Neural cell (in vitro differentiated cells): ENCODE measurements around the gene ROM1. TPM values are rescaled to one million over a fixed set of nuclear protein-coding genes. Genes with fewer than 3 reads are reported as not detected.
"Not testable (repeated sequence)": the region's sequence is repeated elsewhere in the genome, so short reads cannot be mapped to it uniquely, and the experiment has no call there.

Experiments used
- H2AFZ ChIP-seq: fragments of 200-600, 300-800 bp; sonication (generic), shearing (Covaris generic); 2 replicates; pipeline ENCODE4 v1.6.0; 2014; ENCODE audit warnings: low read depth, mild to moderate bottlenecking, antibody characterized with exemption, low read length, moderate library complexity
- H3F3A ChIP-seq: fragments of 200-600 bp; shearing (Covaris generic); 2 replicates; pipeline ENCODE4 v1.6.1; 2016; ENCODE audit warnings: mild to moderate bottlenecking, moderate library complexity, mixed read lengths, antibody characterized with exemption, low read length; ENCODE audit not compliant: insufficient read depth, poor library complexity, severe bottlenecking
- H3K27ac ChIP-seq: fragments of 200-600, 300-800 bp; sonication (generic), shearing (Covaris generic); 2 replicates; pipeline ENCODE4 v1.5.1; 2014; ENCODE audit warnings: mild to moderate bottlenecking, low read length, moderate library complexity
- H3K27me3 ChIP-seq: fragments of 300-800, 200-600 bp; sonication (generic), shearing (Covaris generic); 2 replicates; pipeline ENCODE4 v1.6.0; 2014; ENCODE audit warnings: mild to moderate bottlenecking, low read depth, low read length, moderate library complexity; ENCODE audit not compliant: insufficient read depth
- H3K36me3 ChIP-seq: fragments of 300-800, 200-600 bp; sonication (generic), shearing (Covaris generic); 2 replicates; pipeline ENCODE4 v1.5.1; 2014; ENCODE audit warnings: mild to moderate bottlenecking, antibody characterized with exemption, low read length, moderate library complexity; ENCODE audit not compliant: insufficient read depth
- H3K4me2 ChIP-seq: fragments of 300-800, 200-600 bp; sonication (generic), shearing (Covaris generic); 2 replicates; pipeline ENCODE4 v1.6.0; 2014; ENCODE audit warnings: mild to moderate bottlenecking, low read length
- H3K4me3 ChIP-seq: fragments of 300-800, 200-600 bp; sonication (generic), shearing (Covaris generic); 2 replicates; pipeline ENCODE4 v1.5.1; 2014; ENCODE audit warnings: mild to moderate bottlenecking, low read length, moderate library complexity
- H3K79me2 ChIP-seq: fragments of 200-600 bp; shearing (Covaris generic); replicated peaks from 2 replicates; pipeline ENCODE4 v1.6.0; 2014; ENCODE audit warnings: mild to moderate bottlenecking, low read length, moderate library complexity; ENCODE audit not compliant: insufficient read depth
- H3K9ac ChIP-seq: fragments of 300-800, 200-600 bp; sonication (generic), shearing (Covaris generic); 2 replicates; pipeline ENCODE4 v1.6.1; 2016; ENCODE audit warnings: mild to moderate bottlenecking, low read length, mixed read lengths
- H3K9me2 ChIP-seq: fragments of 200-600 bp; shearing (Covaris generic); 2 replicates; pipeline ENCODE4 v1.6.1; 2016; ENCODE audit warnings: mild to moderate bottlenecking, low read length, mixed read lengths; ENCODE audit not compliant: insufficient read depth
- H3K9me3 ChIP-seq: fragments of 200-600, 300-800 bp; sonication (generic), shearing (Covaris generic); 2 replicates; pipeline ENCODE4 v1.6.1; 2016; ENCODE audit warnings: mild to moderate bottlenecking, mixed run types, low read length, moderate library complexity, mixed read lengths
- H4K20me1 ChIP-seq: fragments of 200-600 bp; shearing (Covaris generic); 2 replicates; pipeline ENCODE4 v1.6.1; 2016; ENCODE audit warnings: mild to moderate bottlenecking, mixed run types; ENCODE audit not compliant: insufficient read depth
- CTCF ChIP-seq: fragments of 450-650 bp; IDR thresholded peaks from 2 replicates; pipeline ENCODE4 v1.5.1; 2014; ENCODE audit warnings: antibody characterized with exemption, mild to moderate bottlenecking, moderate library complexity; ENCODE audit not compliant: poor library complexity, severe bottlenecking
- EP300 ChIP-seq: fragments of 450-650 bp; conservative IDR thresholded peaks from 2 replicates; pipeline ENCODE4 v1.6.1; 2014; ENCODE audit warnings: antibody characterized with exemption, mild to moderate bottlenecking, moderate library complexity; ENCODE audit not compliant: poor library complexity, severe bottlenecking
- EZH2 ChIP-seq: fragments of 200-600, 300-800 bp; shearing (Covaris generic), sonication (generic); IDR thresholded peaks from 2 replicates; pipeline ENCODE4 v1.6.1; 2014; ENCODE audit warnings: antibody characterized with exemption, low read length, borderline replicate concordance, mild to moderate bottlenecking; ENCODE audit not compliant: insufficient read depth, poor library complexity, severe bottlenecking
- MXI1 ChIP-seq: fragments of 450-650 bp; conservative IDR thresholded peaks from 2 replicates; pipeline ENCODE4 v1.6.1; 2014; ENCODE audit warnings: antibody characterized with exemption, mild to moderate bottlenecking; ENCODE audit not compliant: poor library complexity, severe bottlenecking
- POLR2AphosphoS5 ChIP-seq: IDR thresholded peaks from 2 replicates; pipeline ENCODE4 v1.6.1; 2012
- RAD21 ChIP-seq: fragments of 450-650 bp; conservative IDR thresholded peaks from 2 replicates; pipeline ENCODE4 v1.6.1; 2014; ENCODE audit warnings: antibody characterized with exemption, mild to moderate bottlenecking, moderate library complexity
- SMC3 ChIP-seq: fragments of 450-650 bp; conservative IDR thresholded peaks from 2 replicates; pipeline ENCODE4 v1.6.1; 2014; ENCODE audit warnings: antibody characterized with exemption, mild to moderate bottlenecking, moderate library complexity; ENCODE audit not compliant: poor library complexity
- TAF1 ChIP-seq: IDR thresholded peaks from 2 replicates; pipeline ENCODE4 v1.6.1; 2012; ENCODE audit warnings: low read depth
- polyA plus RNA-seq: library from polyadenylated mRNA; depleted of rRNA; stranded (reverse); fragments of >200 nt; gene quantifications from 2 replicates; pipeline ENCODE4 v1.2.3, GENCODE V29; 2014
- TF ChIP-seq, protein P1 (sequence below): IDR thresholded peaks from 2 replicates; pipeline ENCODE4 v1.6.1; 2012; ENCODE audit warnings: borderline replicate concordance

The ROM1 gene
- polyA plus RNA-seq, 1 donor from 2014 or later: 0.31 TPM

GRCh38 chr11:62580959-62581715 is 31.9 kb upstream of the ROM1 start:
- Histone ChIP-seq H3F3A (no peaks in the 10 kb centered on the region), H2AFZ (no peak overlapping the region), H3K79me2 (no peaks in the 10 kb centered on the region), H4K20me1 (no peaks in the 10 kb centered on the region), H3K9me3 (no peaks in the 10 kb centered on the region), H3K4me2 (no peak overlapping the region), H3K9me2 (no peaks in the 10 kb centered on the region), H3K36me3 (no peaks in the 10 kb centered on the region), H3K27me3 (no peaks in the 10 kb centered on the region), H3K9ac (no peak overlapping the region), H3K4me3 (no peak overlapping the region), H3K27ac (no peak overlapping the region)
- TF ChIP-seq, protein P1, sequence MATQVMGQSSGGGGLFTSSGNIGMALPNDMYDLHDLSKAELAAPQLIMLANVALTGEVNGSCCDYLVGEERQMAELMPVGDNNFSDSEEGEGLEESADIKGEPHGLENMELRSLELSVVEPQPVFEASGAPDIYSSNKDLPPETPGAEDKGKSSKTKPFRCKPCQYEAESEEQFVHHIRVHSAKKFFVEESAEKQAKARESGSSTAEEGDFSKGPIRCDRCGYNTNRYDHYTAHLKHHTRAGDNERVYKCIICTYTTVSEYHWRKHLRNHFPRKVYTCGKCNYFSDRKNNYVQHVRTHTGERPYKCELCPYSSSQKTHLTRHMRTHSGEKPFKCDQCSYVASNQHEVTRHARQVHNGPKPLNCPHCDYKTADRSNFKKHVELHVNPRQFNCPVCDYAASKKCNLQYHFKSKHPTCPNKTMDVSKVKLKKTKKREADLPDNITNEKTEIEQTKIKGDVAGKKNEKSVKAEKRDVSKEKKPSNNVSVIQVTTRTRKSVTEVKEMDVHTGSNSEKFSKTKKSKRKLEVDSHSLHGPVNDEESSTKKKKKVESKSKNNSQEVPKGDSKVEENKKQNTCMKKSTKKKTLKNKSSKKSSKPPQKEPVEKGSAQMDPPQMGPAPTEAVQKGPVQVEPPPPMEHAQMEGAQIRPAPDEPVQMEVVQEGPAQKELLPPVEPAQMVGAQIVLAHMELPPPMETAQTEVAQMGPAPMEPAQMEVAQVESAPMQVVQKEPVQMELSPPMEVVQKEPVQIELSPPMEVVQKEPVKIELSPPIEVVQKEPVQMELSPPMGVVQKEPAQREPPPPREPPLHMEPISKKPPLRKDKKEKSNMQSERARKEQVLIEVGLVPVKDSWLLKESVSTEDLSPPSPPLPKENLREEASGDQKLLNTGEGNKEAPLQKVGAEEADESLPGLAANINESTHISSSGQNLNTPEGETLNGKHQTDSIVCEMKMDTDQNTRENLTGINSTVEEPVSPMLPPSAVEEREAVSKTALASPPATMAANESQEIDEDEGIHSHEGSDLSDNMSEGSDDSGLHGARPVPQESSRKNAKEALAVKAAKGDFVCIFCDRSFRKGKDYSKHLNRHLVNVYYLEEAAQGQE: no peak
- TF ChIP-seq TAF1: no peak
- TF ChIP-seq RAD21: no peak
- no peak for TF ChIP-seq SMC3
- no peak for TF ChIP-seq EP300
- TF ChIP-seq MXI1: no peak
- no peak for TF ChIP-seq EZH2
- no peak for TF ChIP-seq CTCF
- no peak for TF ChIP-seq POLR2AphosphoS5

GRCh38 chr11:62581735-62582134 is 31.3 kb upstream of the ROM1 start:
- H4K20me1 ChIP-seq, H3K36me3 ChIP-seq, H3K9me3 ChIP-seq, H2AFZ ChIP-seq, H3K4me3 ChIP-seq, H3K4me2 ChIP-seq, H3K9ac ChIP-seq, H3K27me3 ChIP-seq, H3K79me2 ChIP-seq, H3K27ac ChIP-seq, H3K9me2 ChIP-seq, H3F3A ChIP-seq: not testable (repeated sequence)

GRCh38 chr11:62585356-62585755 is 27.7 kb upstream of the ROM1 start:
- H3K9me2 ChIP-seq, H3K4me3 ChIP-seq, H4K20me1 ChIP-seq, H3F3A ChIP-seq, H2AFZ ChIP-seq, H3K36me3 ChIP-seq, H3K79me2 ChIP-seq, H3K27me3 ChIP-seq, H3K4me2 ChIP-seq, H3K27ac ChIP-seq, H3K9ac ChIP-seq, H3K9me3 ChIP-seq: not testable (repeated sequence)
